ENCODE measurements around the gene C14orf119.

- TF ChIP-seq POLR2AphosphoS5 (IDR thresholded peaks at IDR 0.05; ENCODE audit: low read depth, low read length) = no peak
- no peak for TF ChIP-seq POLR2A (IDR thresholded peaks at IDR 0.05; ENCODE audit: low read depth, low read length)
- no peak for TF ChIP-seq TAF1 (IDR thresholded peaks at IDR 0.05; ENCODE audit: borderline replicate concordance, low read depth, low read length)
Measured at GRCh38 chr14:23055147-23055550, 40.2 kb upstream of the C14orf119 start.
